ENCODE data around the gene SDK1. TPM values are rescaled to one million over a fixed set of nuclear protein-coding genes. Genes with fewer than 3 reads are reported as not detected.

The SDK1 gene
- total RNA-seq, 4 donors from 2014 or later = 7.5 to 35.0 (median 10.2) TPM

- TF ChIP-seq, protein P1, sequence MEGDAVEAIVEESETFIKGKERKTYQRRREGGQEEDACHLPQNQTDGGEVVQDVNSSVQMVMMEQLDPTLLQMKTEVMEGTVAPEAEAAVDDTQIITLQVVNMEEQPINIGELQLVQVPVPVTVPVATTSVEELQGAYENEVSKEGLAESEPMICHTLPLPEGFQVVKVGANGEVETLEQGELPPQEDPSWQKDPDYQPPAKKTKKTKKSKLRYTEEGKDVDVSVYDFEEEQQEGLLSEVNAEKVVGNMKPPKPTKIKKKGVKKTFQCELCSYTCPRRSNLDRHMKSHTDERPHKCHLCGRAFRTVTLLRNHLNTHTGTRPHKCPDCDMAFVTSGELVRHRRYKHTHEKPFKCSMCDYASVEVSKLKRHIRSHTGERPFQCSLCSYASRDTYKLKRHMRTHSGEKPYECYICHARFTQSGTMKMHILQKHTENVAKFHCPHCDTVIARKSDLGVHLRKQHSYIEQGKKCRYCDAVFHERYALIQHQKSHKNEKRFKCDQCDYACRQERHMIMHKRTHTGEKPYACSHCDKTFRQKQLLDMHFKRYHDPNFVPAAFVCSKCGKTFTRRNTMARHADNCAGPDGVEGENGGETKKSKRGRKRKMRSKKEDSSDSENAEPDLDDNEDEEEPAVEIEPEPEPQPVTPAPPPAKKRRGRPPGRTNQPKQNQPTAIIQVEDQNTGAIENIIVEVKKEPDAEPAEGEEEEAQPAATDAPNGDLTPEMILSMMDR (IDR thresholded peaks at IDR 0.05; ENCODE audit: low read depth) = no peak
These were observed 85.6 kb downstream of the SDK1 start for GRCh38 chr7:3386423-3387190.

- TF ChIP-seq, protein P1 (IDR thresholded peaks at IDR 0.05; ENCODE audit: low read depth) = no peak
These were observed 92.8 kb downstream of the SDK1 start for GRCh38 chr7:3393862-3394261.

- TF ChIP-seq, protein P1 (IDR thresholded peaks at IDR 0.05; ENCODE audit: low read depth) = no peak
These were observed 96.3 kb downstream of the SDK1 start for GRCh38 chr7:3397324-3397723.

GRCh38 chr7:3399858-3400257 lies 98.8 kb downstream of the SDK1 start:
- TF ChIP-seq, protein P1 (IDR thresholded peaks at IDR 0.05; ENCODE audit: low read depth) = no peak

GRCh38 chr7:3404501-3404900 lies 103.4 kb downstream of the SDK1 start:
- TF ChIP-seq, protein P1 (IDR thresholded peaks at IDR 0.05; ENCODE audit: low read depth) = no peak

GRCh38 chr7:3408814-3409595 lies 108.0 kb downstream of the SDK1 start:
- TF ChIP-seq, protein P1 (IDR thresholded peaks at IDR 0.05; ENCODE audit: low read depth) = no peak

DNA sequence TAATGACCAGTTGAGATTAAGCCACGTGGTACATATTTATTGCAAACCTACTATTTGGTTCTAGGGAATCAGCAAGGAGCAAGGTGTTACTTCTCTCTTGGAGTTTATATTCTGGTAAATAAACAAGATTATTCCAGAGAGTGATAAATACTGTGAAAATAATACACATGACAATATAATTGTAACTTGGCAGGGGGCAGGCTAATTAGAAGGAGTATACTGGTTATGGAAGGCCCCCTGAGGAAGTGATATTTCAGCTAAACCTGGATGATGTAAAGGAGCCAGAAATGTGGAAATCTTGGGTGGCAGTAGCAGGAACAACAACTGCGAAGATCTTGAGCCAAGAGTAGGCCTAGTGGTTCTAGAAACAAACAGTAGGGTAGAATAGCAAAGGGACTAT lies 111.8 kb downstream of the SDK1 start:
- TF ChIP-seq, protein P1 (IDR thresholded peaks at IDR 0.05; ENCODE audit: low read depth) = no peak
